Gastroesophageal sphincter (tissue), 4 donors: ENCODE measurements around the gene L3HYPDH. TPM values are rescaled to one million over a fixed set of nuclear protein-coding genes. Genes with fewer than 3 reads are reported as not detected.
A peak's percentile ranks its signal among the peaks of the same experiment; 100 is the strongest.

Source experiments
- ATAC-seq: fragments of 150-250 bp; one replicate; pipeline ENCODE4 v1.9.1; 2016; ENCODE audit warnings: mild to moderate bottlenecking, moderate library complexity
- H3K27ac ChIP-seq, 4 donors: fragments of 200-600 bp; sonication (generic) in 3 of 4; 1 replicate in 3 of 4; 2 replicates in 1 of 4; pipeline ENCODE4 v1.5.1; 2016 to 2019
- H3K27me3 ChIP-seq: fragments of 200-600 bp; sonication (generic); one replicate; pipeline ENCODE4 v1.5.1; 2019
- H3K36me3 ChIP-seq, 2 donors: fragments of 200-600 bp; sonication (generic); one replicate each; pipeline ENCODE4 v1.5.1; 2019; ENCODE audit warnings: control low read depth in 1 of 2
- H3K4me1 ChIP-seq, 3 donors: fragments of 200-600 bp; sonication (generic); 1 replicate in 2 of 3; 2 replicates in 1 of 3; pipeline ENCODE4 v1.5.1; 2016 to 2019; ENCODE audit warnings: control low read depth in 2 of 3
- H3K4me3 ChIP-seq, 2 donors: fragments of 200-600 bp; sonication (generic); one replicate each; pipeline ENCODE4 v1.5.1; 2019; ENCODE audit warnings: mild to moderate bottlenecking in 1 of 2, moderate library complexity in 1 of 2
- H3K9me3 ChIP-seq, 3 donors: fragments of 200-600 bp; sonication (generic); one replicate each; pipeline ENCODE4 v1.5.1; 2017 to 2019; ENCODE audit warnings: control low read depth in 2 of 3
- CTCF ChIP-seq, 4 experiments: fragments of 200-600 bp in 2 of 4; fragments of 450-650 bp in 2 of 4; sonication (generic) in 1 of 4; IDR thresholded peaks; one replicate each; pipeline ENCODE4 v1.5.1; 2017 to 2019; ENCODE audit warnings: antibody characterized with exemption in 4 of 4, mild to moderate bottlenecking in 2 of 4, moderate library complexity in 2 of 4
- EP300 ChIP-seq: sonication (generic); formaldehyde crosslinking; IDR thresholded peaks from one replicate; pipeline ENCODE4 v1.6.1; 2017; ENCODE audit warnings: antibody characterized with exemption, mild to moderate bottlenecking
- POLR2A ChIP-seq, 2 donors: fragments of 450-650 bp; IDR thresholded peaks; one replicate each; pipeline ENCODE4 v1.6.1; 2017; ENCODE audit warnings: antibody characterized with exemption in 2 of 2, mild to moderate bottlenecking in 2 of 2, moderate library complexity in 1 of 2
- POLR2AphosphoS5 ChIP-seq: sonication (generic); formaldehyde crosslinking; IDR thresholded peaks from one replicate; pipeline ENCODE4 v1.6.1; 2017; ENCODE audit warnings: antibody characterized with exemption
- WGBS, 2 donors: methylation state at CpG; one replicate each; pipeline ENCODE4 v1.1.5; 2018; ENCODE audit warnings: low coverage in 1 of 2; 5-methylcytosine and 5-hydroxymethylcytosine counted together
- total RNA-seq, 4 donors: library from RNA; depleted of rRNA; stranded (reverse); fragments of >200 nt; gene quantifications; one replicate each; pipeline ENCODE4 v1.1.0, GENCODE V29; 2016

Gene L3HYPDH
- total RNA-seq, 4 donors from 2014 or later: 24.5 to 37.7 (median 33.3) TPM

- TF ChIP-seq EP300 (no peak), POLR2A (IDR thresholded peaks at IDR 0.05) (no peak), CTCF (IDR thresholded peaks at IDR 0.05) (no peak), POLR2AphosphoS5 (no peak)
- Histone ChIP-seq H3K27me3 (no peaks in the 10 kb centered on the region), H3K27ac (peak overlapping the region; percentile 87 to 96 (median 94)), H3K4me3 (peak overlapping the region; percentile 62 to 83), H3K36me3 (peaks cover 0 to 23% of the 10 kb centered on the region in 2 donors), H3K4me1 (peaks cover 0 to 79% (median 35%) of the 10 kb centered on the region in 3 donors), H3K9me3 (no peaks in the 10 kb centered on the region)
- ATAC-seq: peak; percentile 59
- WGBS, 2 donors: 0 to 1% methylated on average over 7 of the region's 32 CpGs
Measured at GRCh38 chr14:59484639-59485175, 499 bp upstream of the L3HYPDH start.

- TF ChIP-seq POLR2AphosphoS5 (no peak), POLR2A (IDR thresholded peaks at IDR 0.05) (no peak), EP300 (no peak), CTCF (IDR thresholded peaks at IDR 0.05) (no peak)
- Histone ChIP-seq H3K27ac (peak overlapping the region; percentile 87 to 96 (median 94)), H3K9me3 (no peaks in the 10 kb centered on the region), H3K36me3 (peaks cover 0 to 12% of the 10 kb centered on the region in 2 donors), H3K4me3 (peak overlapping the region; percentile 62 to 83), H3K27me3 (no peaks in the 10 kb centered on the region), H3K4me1 (peaks cover 0 to 74% (median 35%) of the 10 kb centered on the region in 3 donors)
- 0% methylated on average over 11 of the region's 16 CpGs; no CpG with 5 or more reads in 1 of the 2 donors for WGBS, 2 donors
- no peak for ATAC-seq
Measured at GRCh38 chr14:59483363-59483762, 845 bp downstream of the L3HYPDH start.

GRCh38 chr14:59482541-59483331 lies 1.5 kb downstream of the L3HYPDH start:
- Histone ChIP-seq H3K36me3 (peaks cover 0 to 10% of the 10 kb centered on the region in 2 donors), H3K27me3 (no peaks in the 10 kb centered on the region), H3K9me3 (no peaks in the 10 kb centered on the region), H3K4me1 (peaks cover 0 to 68% (median 35%) of the 10 kb centered on the region in 3 donors), H3K27ac (peak overlapping the region; percentile 87 to 96 (median 94)), H3K4me3 (peak overlapping the region; percentile 62 to 83)
- ATAC-seq: no peak
- TF ChIP-seq CTCF (IDR thresholded peaks at IDR 0.05) (no peak), EP300 (no peak), POLR2AphosphoS5 (peak; percentile 32), POLR2A (IDR thresholded peaks at IDR 0.05) (no peak)
- 39 to 50% methylated on average over 5 of the region's 6 CpGs for WGBS, 2 donors

- H3K36me3 ChIP-seq: peaks cover 0 to 7% of the 10 kb centered on the region in 2 donors
- H3K4me3 ChIP-seq: peak overlapping the region in 1 of 2 donors; percentile 83
- no peaks in the 10 kb centered on the region for H3K9me3 ChIP-seq
- H3K27me3 ChIP-seq: no peaks in the 10 kb centered on the region
- peaks cover 0 to 67% (median 35%) of the 10 kb centered on the region in 3 donors for H3K4me1 ChIP-seq
- ATAC-seq: no peak
- TF ChIP-seq POLR2AphosphoS5: peak; percentile 78
- TF ChIP-seq EP300: no peak
- no peak for TF ChIP-seq POLR2A (IDR thresholded peaks at IDR 0.05)
- peak overlapping the region; percentile 87 to 96 (median 94) for H3K27ac ChIP-seq
- 23 to 34% methylated on average over 2 of the region's 2 CpGs for WGBS, 2 donors
Measured at GRCh38 chr14:59481871-59482540, 2.2 kb downstream of the L3HYPDH start.

GRCh38 chr14:59481407-59481806 lies 2.8 kb downstream of the L3HYPDH start:
- Histone ChIP-seq H3K36me3 (peaks cover 0 to 11% of the 10 kb centered on the region in 2 donors), H3K4me3 (peak overlapping the region in 1 of 2 donors; percentile 83), H3K9me3 (no peaks in the 10 kb centered on the region), H3K27me3 (no peaks in the 10 kb centered on the region), H3K4me1 (peaks cover 0 to 67% (median 34%) of the 10 kb centered on the region in 3 donors), H3K27ac (peak overlapping the region in 3 of 4 donors; percentile 93 to 96 (median 95))
- TF ChIP-seq CTCF (IDR thresholded peaks at IDR 0.05): no peak
- no peak for TF ChIP-seq EP300
- TF ChIP-seq POLR2AphosphoS5: no peak
- TF ChIP-seq POLR2A (IDR thresholded peaks at IDR 0.05): no peak
- ATAC-seq: no peak
- 91 to 94% methylated on average over 2 of the region's 2 CpGs for WGBS, 2 donors
